Measurements from ENCODE around the gene BSND.

BSND gene

GRCh38 chr1:54977533-54978297 is 21.0 kb upstream of the BSND start:
- no peaks in the 10 kb centered on the region for H3K36me3 ChIP-seq (ENCODE audit: insufficient read depth, low read length)
- H3K27ac ChIP-seq (ENCODE audit: low read depth, low read length) = no peak overlapping the region
- peaks cover 6 to 30% of the 10 kb centered on the region in 2 donors for H3K27me3 ChIP-seq (ENCODE audit: control insufficient read depth in 1 of 2, insufficient read depth in 2 of 2, low read length in 2 of 2)
- H3K4me1 ChIP-seq (ENCODE audit: insufficient read depth, low read length) = peaks cover 4% of the 10 kb centered on the region
- no peak overlapping the region for H3K9ac ChIP-seq (ENCODE audit: low read length)
- H3K9me3 ChIP-seq (ENCODE audit: low read length) = no peaks in the 10 kb centered on the region
- H3K4me3 ChIP-seq (ENCODE audit: low read depth in 1 of 2, low read length in 2 of 2) = no peak overlapping the region

DNA sequence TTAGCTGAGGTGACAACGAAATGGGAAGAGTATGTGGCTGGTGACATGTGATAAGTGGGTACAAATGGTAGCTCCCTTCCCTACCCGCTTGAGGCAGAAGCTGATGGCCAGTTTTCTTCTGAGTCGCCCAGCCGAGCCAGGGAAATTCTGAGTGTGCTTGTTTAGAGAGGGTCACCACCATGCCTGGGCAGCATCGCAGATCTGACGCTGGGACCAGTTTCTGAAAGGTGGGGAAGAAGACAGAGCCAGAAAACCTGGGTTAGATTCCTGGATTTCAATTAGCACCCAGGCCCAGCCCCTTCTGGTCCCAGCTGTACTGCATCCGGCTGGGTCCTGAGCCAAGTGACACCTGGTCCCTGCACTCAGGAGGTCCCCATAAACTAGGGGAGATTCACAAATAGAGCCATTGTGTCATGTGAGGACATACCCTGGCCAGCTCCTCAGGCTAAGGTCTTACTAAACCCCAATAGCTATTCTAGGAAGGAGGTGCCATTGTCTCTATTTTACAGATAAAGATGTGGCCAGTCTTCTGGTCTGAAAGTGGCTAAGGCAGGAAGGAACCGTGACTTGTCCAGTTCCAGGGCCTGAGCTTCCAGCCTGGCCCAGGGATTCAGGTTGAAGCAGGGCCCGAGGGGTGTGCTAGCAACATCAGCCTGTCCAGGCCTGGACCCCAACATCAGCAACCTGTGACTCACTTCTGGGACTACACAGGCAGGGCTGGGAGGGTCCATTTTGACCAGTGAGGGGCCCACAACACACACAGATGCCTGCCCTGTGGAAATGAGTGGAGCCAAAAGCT is 20.0 kb upstream of the BSND start:
- H3K4me1 ChIP-seq (ENCODE audit: insufficient read depth, low read length) = peaks cover 4% of the 10 kb centered on the region
- no peaks in the 10 kb centered on the region for H3K9me3 ChIP-seq (ENCODE audit: low read length)
- no peak overlapping the region for H3K27ac ChIP-seq (ENCODE audit: low read depth, low read length)
- peaks cover 6 to 30% of the 10 kb centered on the region in 2 donors for H3K27me3 ChIP-seq (ENCODE audit: control insufficient read depth in 1 of 2, insufficient read depth in 2 of 2, low read length in 2 of 2)
- H3K36me3 ChIP-seq (ENCODE audit: insufficient read depth, low read length) = no peaks in the 10 kb centered on the region
- H3K9ac ChIP-seq (ENCODE audit: low read length) = no peak overlapping the region
- no peak overlapping the region for H3K4me3 ChIP-seq (ENCODE audit: low read depth in 1 of 2, low read length in 2 of 2)

DNA sequence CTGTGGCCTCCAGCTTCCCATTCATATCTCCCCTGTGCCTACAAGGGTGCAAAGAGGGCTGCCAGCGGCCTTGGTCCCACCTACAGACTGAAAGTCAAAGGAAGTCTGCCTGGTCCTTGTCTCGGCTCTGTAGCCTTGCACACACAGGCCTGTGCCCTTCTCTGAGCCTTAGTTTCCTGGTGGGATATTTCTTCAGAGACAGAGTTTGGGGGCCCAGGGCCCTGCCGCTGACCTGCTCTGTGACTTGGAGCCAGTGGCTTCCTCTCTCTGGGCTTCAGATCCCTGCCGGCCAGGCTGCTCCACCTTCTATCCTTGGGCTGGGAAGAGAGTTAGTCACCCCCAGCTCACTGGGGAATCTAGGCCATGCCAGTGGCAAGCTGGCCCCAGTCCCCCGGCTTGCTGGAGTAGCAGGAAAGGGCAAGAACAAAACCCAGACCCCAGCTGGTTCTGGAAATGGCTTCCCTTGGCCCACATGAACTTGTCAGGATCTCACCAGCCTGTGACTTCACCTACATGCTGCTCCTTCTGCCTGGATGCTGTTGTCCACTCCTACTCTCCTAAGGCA is 19.3 kb upstream of the BSND start:
- H3K27me3 ChIP-seq (ENCODE audit: control insufficient read depth in 1 of 2, insufficient read depth in 2 of 2, low read length in 2 of 2) = peaks cover 6 to 30% of the 10 kb centered on the region in 2 donors
- no peak overlapping the region for H3K9ac ChIP-seq (ENCODE audit: low read length)
- H3K4me1 ChIP-seq (ENCODE audit: insufficient read depth, low read length) = peaks cover 4% of the 10 kb centered on the region
- H3K36me3 ChIP-seq (ENCODE audit: insufficient read depth, low read length) = no peaks in the 10 kb centered on the region
- no peak overlapping the region for H3K4me3 ChIP-seq (ENCODE audit: low read depth in 1 of 2, low read length in 2 of 2)
- no peaks in the 10 kb centered on the region for H3K9me3 ChIP-seq (ENCODE audit: low read length)
- H3K27ac ChIP-seq (ENCODE audit: low read depth, low read length) = no peak overlapping the region

DNA sequence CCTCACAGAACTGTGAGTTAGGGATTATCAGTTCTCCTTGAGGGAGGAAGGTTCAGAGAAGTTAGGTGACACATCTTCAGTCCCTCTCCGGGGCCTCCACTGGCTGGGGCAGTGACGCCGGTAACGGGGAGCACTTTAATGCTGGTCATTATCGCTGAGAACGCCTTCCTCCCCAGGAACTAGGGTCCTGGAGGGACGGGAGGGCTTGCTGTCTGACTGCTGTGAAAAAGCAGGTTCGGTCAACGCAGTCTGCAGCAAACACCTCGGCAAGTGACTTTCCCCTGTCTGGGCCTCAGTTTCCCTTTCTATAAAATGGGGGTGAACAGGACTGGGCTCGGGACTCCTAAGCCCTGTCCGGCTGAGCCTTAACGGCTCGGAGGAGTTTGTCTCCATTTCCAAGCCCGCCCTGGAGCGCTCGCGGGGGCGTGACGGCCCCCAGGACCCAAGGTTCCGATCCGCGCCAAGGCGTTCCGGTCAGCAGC is 18.6 kb upstream of the BSND start:
- Histone ChIP-seq H3K27ac (ENCODE audit: low read depth, low read length) (no peak overlapping the region), H3K9ac (ENCODE audit: low read length) (no peak overlapping the region), H3K27me3 (ENCODE audit: control insufficient read depth in 1 of 2, insufficient read depth in 2 of 2, low read length in 2 of 2) (peaks cover 6 to 30% of the 10 kb centered on the region in 2 donors), H3K4me3 (ENCODE audit: low read depth in 1 of 2, low read length in 2 of 2) (peak overlapping the region in 1 of 2 donors; percentile 32), H3K4me1 (ENCODE audit: insufficient read depth, low read length) (peaks cover 4% of the 10 kb centered on the region), H3K9me3 (ENCODE audit: low read length) (no peaks in the 10 kb centered on the region), H3K36me3 (ENCODE audit: insufficient read depth, low read length) (no peaks in the 10 kb centered on the region)

GRCh38 chr1:54980528-54981241 is 18.0 kb upstream of the BSND start, which contains the start of gene TMEM61:
Gene TMEM61, plus strand, starts transcription at chr1:54980628. Its CDS starts 438 bp downstream, at chr1:54981066.
- Histone ChIP-seq H3K9me3 (ENCODE audit: low read length) (no peaks in the 10 kb centered on the region), H3K4me3 (ENCODE audit: low read depth in 1 of 2, low read length in 2 of 2) (peak within 1 kb of the TSS in 1 of 2 donors; percentile 32), H3K27ac (ENCODE audit: low read depth, low read length) (no peak within 1 kb of the TSS), H3K4me1 (ENCODE audit: insufficient read depth, low read length) (peaks cover 4% of the 10 kb centered on the region), H3K9ac (ENCODE audit: low read length) (no peak within 1 kb of the TSS), H3K36me3 (ENCODE audit: insufficient read depth, low read length) (no peaks in the 10 kb centered on the region), H3K27me3 (ENCODE audit: control insufficient read depth in 1 of 2, insufficient read depth in 2 of 2, low read length in 2 of 2) (peaks cover 6 to 30% of the 10 kb centered on the region in 2 donors)

DNA sequence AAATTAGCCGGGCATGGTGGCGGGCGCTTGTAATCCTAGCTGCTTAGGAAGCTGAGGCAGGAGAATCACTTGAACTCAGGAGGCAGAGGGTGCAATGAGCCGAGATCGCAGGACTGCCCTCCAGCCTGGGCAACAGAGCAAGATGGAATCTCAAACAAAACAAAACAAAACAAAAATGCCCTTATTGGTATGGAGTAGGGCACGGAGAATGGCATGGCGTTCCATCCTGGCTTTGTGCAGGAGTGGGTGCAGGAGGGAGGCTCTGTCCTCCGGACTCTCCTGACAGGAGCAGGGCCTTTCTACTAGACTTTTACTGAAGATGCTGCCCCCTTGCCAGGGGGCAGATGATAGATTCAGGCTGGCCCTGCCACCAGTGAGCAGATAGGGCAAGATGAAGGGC is 17.3 kb upstream of the BSND start:
- Histone ChIP-seq H3K4me1 (ENCODE audit: insufficient read depth, low read length) (peaks cover 4% of the 10 kb centered on the region), H3K27ac (ENCODE audit: low read depth, low read length) (no peak overlapping the region), H3K9ac (ENCODE audit: low read length) (no peak overlapping the region), H3K27me3 (ENCODE audit: control insufficient read depth in 1 of 2, insufficient read depth in 2 of 2, low read length in 2 of 2) (peaks cover 6 to 35% of the 10 kb centered on the region in 2 donors), H3K36me3 (ENCODE audit: insufficient read depth, low read length) (no peaks in the 10 kb centered on the region), H3K4me3 (ENCODE audit: low read depth in 1 of 2, low read length in 2 of 2) (no peak overlapping the region), H3K9me3 (ENCODE audit: low read length) (no peaks in the 10 kb centered on the region)

GRCh38 chr1:54982739-54983138 is 16.0 kb upstream of the BSND start:
- no peak overlapping the region for H3K4me3 ChIP-seq (ENCODE audit: low read depth in 1 of 2, low read length in 2 of 2)
- H3K9ac ChIP-seq (ENCODE audit: low read length) = no peak overlapping the region
- no peak overlapping the region for H3K27ac ChIP-seq (ENCODE audit: low read depth, low read length)
- H3K27me3 ChIP-seq (ENCODE audit: control insufficient read depth in 1 of 2, insufficient read depth in 2 of 2, low read length in 2 of 2) = peaks cover 6 to 40% of the 10 kb centered on the region in 2 donors
- H3K9me3 ChIP-seq (ENCODE audit: low read length) = no peaks in the 10 kb centered on the region
- H3K36me3 ChIP-seq (ENCODE audit: insufficient read depth, low read length) = no peaks in the 10 kb centered on the region
- peaks cover 4% of the 10 kb centered on the region for H3K4me1 ChIP-seq (ENCODE audit: insufficient read depth, low read length)

DNA sequence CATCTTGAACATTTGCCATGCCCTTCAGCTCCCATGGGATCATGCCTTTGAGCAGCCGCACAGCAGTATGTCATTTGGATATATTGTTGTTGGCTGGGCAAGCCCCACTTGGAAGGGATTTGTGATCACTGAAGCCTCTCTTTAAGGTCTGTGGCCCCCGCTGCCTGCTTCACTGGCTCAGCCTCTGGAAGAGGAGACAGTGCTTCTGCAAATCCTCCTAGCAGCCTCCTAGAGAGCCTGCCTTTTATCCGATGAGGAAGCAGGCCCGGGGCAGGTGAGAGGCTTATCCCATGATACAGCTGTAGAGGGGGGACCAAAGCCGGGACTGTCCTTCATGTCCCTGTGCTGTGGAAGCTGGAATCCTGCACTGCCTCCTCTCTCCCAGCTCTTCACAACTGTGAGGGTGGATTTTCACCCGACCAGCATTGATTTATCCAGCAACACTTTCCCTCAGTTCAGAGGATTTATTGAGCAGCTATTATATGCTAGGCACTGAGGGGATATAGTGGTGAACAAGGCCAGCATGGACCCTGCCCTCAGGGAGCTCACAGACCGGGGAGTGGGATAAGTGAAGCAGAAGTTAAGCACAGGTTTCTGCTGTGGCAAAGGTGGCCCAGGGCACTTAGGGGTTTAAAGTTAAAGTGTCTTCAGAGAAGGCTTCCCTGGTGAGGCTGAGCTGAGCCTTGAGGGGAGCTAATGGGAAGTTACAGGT is 14.4 kb upstream of the BSND start:
- peaks cover 6 to 31% of the 10 kb centered on the region in 2 donors for H3K27me3 ChIP-seq (ENCODE audit: control insufficient read depth in 1 of 2, insufficient read depth in 2 of 2, low read length in 2 of 2)
- no peaks in the 10 kb centered on the region for H3K36me3 ChIP-seq (ENCODE audit: insufficient read depth, low read length)
- H3K4me3 ChIP-seq (ENCODE audit: low read depth in 1 of 2, low read length in 2 of 2) = no peak overlapping the region
- no peak overlapping the region for H3K27ac ChIP-seq (ENCODE audit: low read depth, low read length)
- no peak overlapping the region for H3K9ac ChIP-seq (ENCODE audit: low read length)
- H3K9me3 ChIP-seq (ENCODE audit: low read length) = no peaks in the 10 kb centered on the region
- peaks cover 4% of the 10 kb centered on the region for H3K4me1 ChIP-seq (ENCODE audit: insufficient read depth, low read length)

DNA sequence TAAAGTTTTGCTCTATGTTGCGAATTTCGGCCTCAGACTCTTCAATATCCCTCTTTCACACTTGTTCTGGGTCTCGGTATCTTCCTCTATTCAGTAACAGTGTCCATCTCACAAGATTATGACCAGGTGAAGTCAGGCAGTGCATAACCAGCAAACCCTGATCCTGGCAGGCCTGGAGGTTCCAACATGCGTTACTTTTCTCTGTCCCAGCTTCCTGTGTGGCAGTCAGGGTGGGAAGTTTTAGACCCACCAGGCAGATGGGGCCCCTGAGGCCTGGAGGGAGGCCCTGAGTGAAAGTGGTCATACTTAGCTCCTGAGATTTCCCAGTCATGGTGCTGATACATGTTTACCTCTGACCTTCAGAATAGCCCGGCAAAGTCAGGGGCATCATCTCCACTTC is 13.2 kb upstream of the BSND start:
- no peak overlapping the region for H3K9ac ChIP-seq (ENCODE audit: low read length)

DNA sequence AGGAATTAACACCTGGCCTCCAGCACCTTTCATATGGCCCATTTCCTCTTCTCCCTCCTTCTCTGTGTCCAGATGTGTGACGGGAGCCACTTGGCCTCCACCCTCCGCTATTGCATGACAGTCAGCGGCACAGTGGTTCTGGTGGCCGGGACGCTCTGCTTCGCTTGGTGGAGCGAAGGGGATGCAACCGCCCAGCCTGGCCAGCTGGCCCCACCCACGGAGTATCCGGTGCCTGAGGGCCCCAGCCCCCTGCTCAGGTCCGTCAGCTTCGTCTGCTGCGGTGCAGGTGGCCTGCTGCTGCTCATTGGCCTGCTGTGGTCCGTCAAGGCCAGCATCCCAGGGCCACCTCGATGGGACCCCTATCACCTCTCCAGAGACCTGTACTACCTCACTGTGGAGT is 12.7 kb upstream of the BSND start:
- peaks cover 0 to 15% of the 10 kb centered on the region in 2 donors for H3K27me3 ChIP-seq (ENCODE audit: control insufficient read depth in 1 of 2, insufficient read depth in 2 of 2, low read length in 2 of 2)
- peaks cover 6% of the 10 kb centered on the region for H3K4me1 ChIP-seq (ENCODE audit: insufficient read depth, low read length)
- H3K9me3 ChIP-seq (ENCODE audit: low read length) = no peaks in the 10 kb centered on the region
- H3K27ac ChIP-seq (ENCODE audit: low read depth, low read length) = no peak overlapping the region
- H3K36me3 ChIP-seq (ENCODE audit: insufficient read depth, low read length) = no peaks in the 10 kb centered on the region
- H3K9ac ChIP-seq (ENCODE audit: low read length) = no peak overlapping the region
- H3K4me3 ChIP-seq (ENCODE audit: low read depth in 1 of 2, low read length in 2 of 2) = no peak overlapping the region

More for the DNA sequence above, 13.2 kb upstream of the BSND start:
- no peak overlapping the region for H3K27ac ChIP-seq (ENCODE audit: low read depth, low read length)
- no peak overlapping the region for H3K4me3 ChIP-seq (ENCODE audit: low read depth in 1 of 2, low read length in 2 of 2)
- no peaks in the 10 kb centered on the region for H3K9me3 ChIP-seq (ENCODE audit: low read length)
- peaks cover 0 to 19% of the 10 kb centered on the region in 2 donors for H3K27me3 ChIP-seq (ENCODE audit: control insufficient read depth in 1 of 2, insufficient read depth in 2 of 2, low read length in 2 of 2)
- no peaks in the 10 kb centered on the region for H3K36me3 ChIP-seq (ENCODE audit: insufficient read depth, low read length)
- H3K4me1 ChIP-seq (ENCODE audit: insufficient read depth, low read length) = peaks cover 6% of the 10 kb centered on the region
